Fibroblast of villous mesenchyme (primary cell): ENCODE data around the gene ATP13A1. TPM values are rescaled to one million over a fixed set of nuclear protein-coding genes. Genes with fewer than 3 reads are reported as not detected.

ENCODE experiments used
- DNase-seq: peaks from one replicate; pipeline ENCODE4 v3.0.0-alpha.2; 2010; ENCODE audit warnings: low read depth
- H3K4me3 ChIP-seq: 2 replicates; pipeline ENCODE4 v1.5.1; 2011; ENCODE audit warnings: low read depth, mild to moderate bottlenecking, low read length
- CTCF ChIP-seq: IDR thresholded peaks from 2 replicates; pipeline ENCODE4 v1.5.1; 2012; ENCODE audit warnings: low read depth, mild to moderate bottlenecking, low read length; ENCODE audit not compliant: insufficient read depth
- total RNA-seq: library from RNA; depleted of rRNA; stranded (reverse); fragments of >200 nt; gene quantifications from 2 replicates; pipeline ENCODE4 v1.2.3, GENCODE V29; 2012

The ATP13A1 gene
- total RNA-seq, 1 donor, result 44.9 TPM

- no peak for TF ChIP-seq CTCF
- no peak for DNase-seq
- peak overlapping the region; percentile 97 for H3K4me3 ChIP-seq
Measured at GRCh38 chr19:19662344-19662743, 1.1 kb downstream of the ATP13A1 start.

GRCh38 chr19:19661675-19662251 lies 1.7 kb downstream of the ATP13A1 start:
- DNase-seq, result no peak
- H3K4me3 ChIP-seq, result no peak overlapping the region
- TF ChIP-seq CTCF, result no peak

GRCh38 chr19:19661141-19661674 lies 2.3 kb downstream of the ATP13A1 start:
- no peak overlapping the region for H3K4me3 ChIP-seq
- no peak for TF ChIP-seq CTCF
- DNase-seq, result no peak

- TF ChIP-seq CTCF, result no peak
- DNase-seq, result no peak
Measured at GRCh38 chr19:19659646-19660245, 3.7 kb downstream of the ATP13A1 start.

DNA sequence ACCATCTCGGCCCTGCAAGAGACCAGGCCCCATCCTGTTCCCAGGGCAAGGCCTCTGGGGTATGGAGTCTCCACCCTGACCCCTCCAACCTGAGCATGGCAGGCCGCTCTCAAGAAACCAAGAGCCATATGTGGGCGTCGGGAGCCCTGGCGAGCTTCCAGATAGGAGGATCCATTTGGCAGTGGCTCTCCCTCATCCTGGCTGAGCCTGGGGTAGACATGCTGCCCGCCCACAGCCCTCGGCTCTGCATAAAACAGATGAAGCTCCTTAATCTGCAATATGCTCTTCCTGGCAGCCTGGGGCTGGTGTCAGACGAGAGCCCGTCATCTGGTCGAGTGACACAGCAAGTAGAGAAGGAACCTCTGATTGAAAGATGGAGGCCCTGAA lies 6.1 kb downstream of the ATP13A1 start:
- H3K4me3 ChIP-seq, result no peak overlapping the region
- DNase-seq, result no peak
- no peak for TF ChIP-seq CTCF

More at GRCh38 chr19:19659646-19660245, 3.7 kb downstream of the ATP13A1 start:
- H3K4me3 ChIP-seq, result no peak overlapping the region

DNA sequence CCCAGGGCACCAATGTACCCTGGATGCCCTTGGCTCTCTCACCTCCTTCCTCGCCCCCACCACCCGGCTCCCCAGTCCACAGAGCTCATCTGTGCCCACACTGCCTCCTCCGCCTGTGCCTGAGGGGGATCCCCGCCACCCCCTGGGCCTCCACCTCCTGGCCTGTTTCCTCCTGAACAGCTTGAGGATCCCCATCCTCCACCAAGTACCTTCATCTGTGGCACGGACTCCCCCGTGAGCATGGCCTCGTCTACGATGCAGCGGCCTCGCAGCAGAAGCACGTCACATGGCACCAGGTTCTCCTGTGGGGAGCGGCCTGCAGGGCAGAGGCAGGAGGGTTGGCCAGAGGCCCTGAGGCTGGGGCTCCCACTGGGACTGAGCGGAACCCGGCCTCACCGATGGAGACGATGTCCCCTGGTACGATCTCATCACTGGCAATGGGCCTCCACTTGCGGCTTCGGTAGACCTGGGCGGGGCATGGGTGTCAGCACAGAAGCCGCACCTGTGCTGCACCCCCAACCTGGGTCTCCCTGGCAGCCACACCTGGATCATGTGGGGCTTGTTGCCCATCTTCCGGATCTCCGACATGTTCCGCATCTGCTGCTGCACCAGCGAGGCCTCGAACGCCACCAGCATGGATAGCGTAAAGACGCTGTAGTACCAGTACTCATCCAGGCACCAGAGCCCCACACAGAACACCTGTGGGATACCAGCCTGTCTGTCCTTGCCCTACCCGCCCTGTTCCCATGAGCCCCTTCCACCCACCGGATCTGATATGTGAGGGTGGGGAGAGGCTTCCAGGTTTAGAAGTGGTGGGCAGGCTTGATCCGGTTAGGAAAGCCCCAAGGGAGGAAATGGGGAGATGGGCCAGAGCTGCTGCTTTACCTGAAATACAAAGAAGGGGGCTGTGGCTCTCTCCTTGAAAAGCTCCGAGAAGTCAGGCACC lies 6.8 kb downstream of the ATP13A1 start:
- no peak for DNase-seq
- TF ChIP-seq CTCF, result no peak
- no peak overlapping the region for H3K4me3 ChIP-seq
